Measurements from ENCODE around the gene CACNG7.

DNA sequence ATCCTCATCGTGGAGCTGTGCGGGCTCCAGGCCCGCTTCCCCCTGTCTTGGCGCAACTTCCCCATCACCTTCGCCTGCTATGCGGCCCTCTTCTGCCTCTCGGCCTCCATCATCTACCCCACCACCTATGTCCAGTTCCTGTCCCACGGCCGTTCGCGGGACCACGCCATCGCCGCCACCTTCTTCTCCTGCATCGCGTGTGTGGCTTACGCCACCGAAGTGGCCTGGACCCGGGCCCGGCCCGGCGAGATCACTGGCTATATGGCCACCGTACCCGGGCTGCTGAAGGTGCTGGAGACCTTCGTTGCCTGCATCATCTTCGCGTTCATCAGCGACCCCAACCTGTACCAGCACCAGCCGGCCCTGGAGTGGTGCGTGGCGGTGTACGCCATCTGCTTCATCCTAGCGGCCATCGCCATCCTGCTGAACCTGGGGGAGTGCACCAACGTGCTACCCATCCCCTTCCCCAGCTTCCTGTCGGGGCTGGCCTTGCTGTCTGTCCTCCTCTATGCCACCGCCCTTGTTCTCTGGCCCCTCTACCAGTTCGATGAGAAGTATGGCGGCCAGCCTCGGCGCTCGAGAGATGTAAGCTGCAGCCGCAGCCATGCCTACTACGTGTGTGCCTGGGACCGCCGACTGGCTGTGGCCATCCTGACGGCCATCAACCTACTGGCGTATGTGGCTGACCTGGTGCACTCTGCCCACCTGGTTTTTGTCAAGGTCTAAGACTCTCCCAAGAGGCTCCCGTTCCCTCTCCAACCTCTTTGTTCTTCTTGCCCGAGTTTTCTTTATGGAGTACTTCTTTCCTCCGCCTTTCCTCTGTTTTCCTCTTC is 35.1 kb upstream of the CACNG7 start:
- TF ChIP-seq POLR2A (IDR thresholded peaks at IDR 0.05; ENCODE audit: low read depth, low read length) (no peak), TAF1 (IDR thresholded peaks at IDR 0.05; ENCODE audit: borderline replicate concordance, low read depth, low read length) (no peak)
